Right lung (tissue), 5 donors: ENCODE data around the gene RYR2. TPM values are rescaled to one million over a fixed set of nuclear protein-coding genes. Genes with fewer than 3 reads are reported as not detected.
A peak's percentile ranks its signal among the peaks of the same experiment; 100 is the strongest.
"Not testable (repeated sequence)": the region's sequence is repeated elsewhere in the genome, so short reads cannot be mapped to it uniquely, and the experiment has no call there.

ENCODE experiments used
- DNase-seq, 2 donors: peaks; one replicate each; pipeline ENCODE4 v3.0.0-alpha.2; 2013
- polyA plus RNA-seq, 5 donors: library from polyadenylated mRNA; unstranded; fragments of 120-200 nt; gene quantifications; one replicate each; pipeline versions ENCODE4 v1.2.1 to v1.2.3, GENCODE V29; 2013; ENCODE audit warnings: inconsistent platforms in 1 of 5, low replicate concordance in 1 of 5; ENCODE audit not compliant: insufficient read length in 5 of 5, insufficient read depth in 1 of 5

RYR2 gene
- polyA plus RNA-seq, 5 donors: 4.2 to 9.7 (median 7.9) TPM

GRCh38 chr1:237141502-237141901 is 99.5 kb downstream of the RYR2 start:
- DNase-seq: peak; percentile 40 to 59

GRCh38 chr1:237145379-237146135 is 103.6 kb downstream of the RYR2 start:
- DNase-seq: no peak

GRCh38 chr1:237146241-237146640 is 104.3 kb downstream of the RYR2 start:
- peak; percentile 81 to 88 for DNase-seq

GRCh38 chr1:237149857-237150256 is 107.9 kb downstream of the RYR2 start:
- no peak for DNase-seq

- not testable (repeated sequence) for DNase-seq
Observed at GRCh38 chr1:237151979-237152378, 110.0 kb downstream of the RYR2 start.

GRCh38 chr1:237152506-237153335 is 110.7 kb downstream of the RYR2 start:
- no peak for DNase-seq

GRCh38 chr1:237154157-237154556 is 112.2 kb downstream of the RYR2 start:
- no peak for DNase-seq

- DNase-seq: no peak
Observed at GRCh38 chr1:237164406-237165352, 122.7 kb downstream of the RYR2 start.

- DNase-seq: no peak
Observed at GRCh38 chr1:237166086-237166485, 124.1 kb downstream of the RYR2 start.

- no peak for DNase-seq
Observed at GRCh38 chr1:237166593-237167101, 124.7 kb downstream of the RYR2 start.

- DNase-seq: no peak
Observed at GRCh38 chr1:237170149-237170548, 128.2 kb downstream of the RYR2 start.

GRCh38 chr1:237171454-237172117 is 129.6 kb downstream of the RYR2 start:
- DNase-seq: no peak

- no peak for DNase-seq
Observed at GRCh38 chr1:237172118-237172485, 130.1 kb downstream of the RYR2 start.

- DNase-seq: no peak
Observed at GRCh38 chr1:237179503-237179902, 137.5 kb downstream of the RYR2 start.

GRCh38 chr1:237180256-237180655 is 138.3 kb downstream of the RYR2 start:
- DNase-seq: no peak

- DNase-seq: no peak
Observed at GRCh38 chr1:237181743-237182317, 139.8 kb downstream of the RYR2 start.

GRCh38 chr1:237183963-237184540 is 142.1 kb downstream of the RYR2 start:
- DNase-seq: no peak

- DNase-seq: no peak
Observed at GRCh38 chr1:237186675-237187074, 144.7 kb downstream of the RYR2 start.

- DNase-seq: no peak
Observed at GRCh38 chr1:237187842-237188241, 145.9 kb downstream of the RYR2 start.

GRCh38 chr1:237191403-237191802 is 149.4 kb downstream of the RYR2 start:
- DNase-seq: no peak
